Mesenteric fat pad (tissue), 1 donor: ENCODE results near the gene LCN1. TPM values are rescaled to one million over a fixed set of nuclear protein-coding genes. Genes with fewer than 3 reads are reported as not detected.
A peak's percentile ranks its signal among the peaks of the same experiment; 100 is the strongest.
"Not testable (repeated sequence)": the region's sequence is repeated elsewhere in the genome, so short reads cannot be mapped to it uniquely, and the experiment has no call there.

Experiments used
- DNase-seq: peaks from one replicate; pipeline ENCODE4 v3.0.0-alpha.2; 2020; ENCODE audit warnings: low spot score
- total RNA-seq: library from RNA; stranded (reverse); fragmentation: NEBNext Ultra II Directional; extraction: Animal tissue kit (Norgen Biotek cat#: 25700); gene quantifications from one replicate; pipeline ENCODE4 v1.2.1, GENCODE V29; 2021
- donor health status: DM: yes; HTN: yes; CAD: no.

The LCN1 gene
- total RNA-seq, 1 donor from 2014 or later, result 2.3 TPM

- no peak for DNase-seq
These were observed 16.7 kb upstream of the LCN1 start for GRCh38 chr9:135504262-135505243.

- DNase-seq, result no peak
These were observed 15.6 kb upstream of the LCN1 start for GRCh38 chr9:135505406-135506187.

GRCh38 chr9:135506327-135507103, 14.7 kb upstream of the LCN1 start:
- no peak for DNase-seq

GRCh38 chr9:135507104-135508035, 13.9 kb upstream of the LCN1 start:
- peak; percentile 85 for DNase-seq

DNA sequence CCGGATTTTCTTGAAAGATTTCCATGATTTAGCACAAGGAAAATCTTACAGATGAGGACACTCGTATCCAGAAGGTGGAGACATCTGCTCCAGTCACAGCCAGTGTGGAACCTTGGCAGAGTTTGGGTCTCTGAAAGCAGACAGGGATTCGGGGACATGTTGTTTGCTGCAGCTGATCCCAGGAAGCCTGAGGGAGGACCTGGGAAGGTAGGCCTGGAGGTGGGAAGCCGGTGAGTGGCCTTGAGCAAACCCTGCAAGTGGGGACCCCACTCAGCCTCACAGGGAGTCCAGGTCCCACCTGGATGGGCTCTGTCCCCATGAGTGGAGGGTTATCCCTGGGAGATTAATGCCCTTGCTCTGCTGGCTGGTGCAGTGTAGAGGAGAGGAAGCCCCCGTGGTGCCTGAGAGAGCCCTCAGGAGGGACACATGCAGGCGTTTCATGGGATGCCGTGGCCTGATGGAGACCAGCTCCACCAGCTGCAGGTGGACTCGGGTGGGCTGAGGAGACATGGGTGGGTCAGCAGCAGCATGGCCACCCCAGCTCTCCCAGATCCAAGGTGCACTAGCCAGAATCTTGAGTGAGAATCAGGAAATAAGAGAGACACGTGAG, 12.9 kb upstream of the LCN1 start:
- DNase-seq, result peak; percentile 64

DNA sequence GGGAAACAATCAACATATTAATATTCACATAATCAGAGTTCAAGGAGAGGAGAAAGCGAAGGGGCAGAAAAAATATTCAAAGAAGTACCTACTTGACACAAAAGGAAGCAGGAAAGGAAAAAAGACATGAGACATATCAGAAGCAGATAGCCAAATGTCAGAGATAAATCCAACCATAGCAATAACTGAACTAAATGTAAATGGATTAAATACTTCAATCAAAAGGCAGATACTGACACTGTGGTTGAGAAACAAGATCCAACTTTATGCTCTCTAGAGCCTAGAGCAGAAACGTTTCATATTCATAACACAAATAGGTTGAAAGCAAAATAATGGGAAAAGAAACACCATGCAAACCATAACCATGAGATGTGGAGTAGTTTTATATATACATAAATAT, 11.8 kb upstream of the LCN1 start:
- DNase-seq, result no peak

- DNase-seq, result peak; percentile 24
These were observed 9.0 kb upstream of the LCN1 start for GRCh38 chr9:135512241-135512603.

DNA sequence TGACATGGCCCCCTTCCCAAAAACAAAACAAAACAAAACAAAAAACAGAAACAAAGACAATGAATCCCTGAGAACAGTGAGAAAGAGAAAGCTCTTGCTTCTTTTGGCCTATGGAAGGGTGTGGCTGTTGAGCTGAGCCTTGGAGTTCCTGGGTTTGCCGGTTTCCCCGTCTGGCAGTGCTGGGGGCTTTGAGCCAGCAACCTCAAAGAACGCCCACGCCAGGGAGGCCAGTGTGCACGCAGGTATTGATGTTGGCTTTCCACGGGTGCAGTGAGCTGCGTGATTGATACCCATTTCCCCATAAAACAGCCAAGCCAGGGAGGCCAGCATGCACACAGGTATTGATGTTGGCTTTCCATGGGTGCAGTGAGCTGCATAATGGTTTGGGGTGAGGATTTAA, 8.3 kb upstream of the LCN1 start:
- peak; percentile 69 for DNase-seq

GRCh38 chr9:135513351-135513846, 7.8 kb upstream of the LCN1 start:
- DNase-seq, result peak; percentile 86

- DNase-seq, result not testable (repeated sequence)
These were observed 7.3 kb upstream of the LCN1 start for GRCh38 chr9:135513906-135514305.

DNA sequence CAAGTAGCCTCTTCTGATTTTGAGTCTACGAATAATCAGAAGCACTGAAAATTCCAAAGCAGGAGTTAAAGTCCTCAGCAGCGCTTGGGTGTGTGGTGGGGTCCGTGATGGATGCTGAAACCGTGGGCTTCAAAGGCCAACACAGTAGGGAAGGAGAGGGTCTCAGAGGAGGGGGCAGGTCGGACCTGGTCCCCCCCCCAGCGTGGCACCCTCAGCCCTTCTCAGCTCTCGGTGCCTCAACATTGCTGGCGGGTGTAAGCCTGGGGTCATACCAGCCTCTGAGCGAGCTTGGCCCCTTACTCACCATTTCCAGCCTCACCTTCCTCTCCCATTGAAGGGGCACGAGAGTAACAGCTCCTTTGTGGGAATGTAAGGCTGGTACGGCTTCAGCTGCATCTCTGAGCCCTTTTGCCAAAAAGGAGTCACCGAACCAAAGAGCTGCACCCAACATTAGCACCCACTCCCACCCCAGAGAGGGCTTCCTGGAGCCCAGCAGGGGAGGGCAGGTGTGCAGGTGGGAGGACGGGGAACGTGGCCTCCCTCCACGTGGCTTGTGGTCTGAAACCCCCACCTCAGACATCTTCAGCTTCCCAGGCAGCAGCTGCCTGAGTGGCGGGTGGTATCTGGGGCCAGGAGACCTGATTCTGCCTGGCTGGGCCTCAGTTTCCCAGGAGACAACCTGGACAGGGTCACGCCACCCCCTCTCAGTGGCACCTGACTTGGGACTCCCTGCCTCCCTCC, 6.7 kb upstream of the LCN1 start:
- peak; percentile 57 for DNase-seq

GRCh38 chr9:135515083-135515951, 5.9 kb upstream of the LCN1 start:
- DNase-seq, result peak; percentile 87

GRCh38 chr9:135516132-135516860, 4.9 kb upstream of the LCN1 start:
- DNase-seq, result peak; percentile 51

- peak; percentile 82 for DNase-seq
These were observed 3.8 kb upstream of the LCN1 start for GRCh38 chr9:135517407-135517822.

GRCh38 chr9:135519179-135519971, 1.9 kb upstream of the LCN1 start:
- peak; percentile 35 for DNase-seq

DNA sequence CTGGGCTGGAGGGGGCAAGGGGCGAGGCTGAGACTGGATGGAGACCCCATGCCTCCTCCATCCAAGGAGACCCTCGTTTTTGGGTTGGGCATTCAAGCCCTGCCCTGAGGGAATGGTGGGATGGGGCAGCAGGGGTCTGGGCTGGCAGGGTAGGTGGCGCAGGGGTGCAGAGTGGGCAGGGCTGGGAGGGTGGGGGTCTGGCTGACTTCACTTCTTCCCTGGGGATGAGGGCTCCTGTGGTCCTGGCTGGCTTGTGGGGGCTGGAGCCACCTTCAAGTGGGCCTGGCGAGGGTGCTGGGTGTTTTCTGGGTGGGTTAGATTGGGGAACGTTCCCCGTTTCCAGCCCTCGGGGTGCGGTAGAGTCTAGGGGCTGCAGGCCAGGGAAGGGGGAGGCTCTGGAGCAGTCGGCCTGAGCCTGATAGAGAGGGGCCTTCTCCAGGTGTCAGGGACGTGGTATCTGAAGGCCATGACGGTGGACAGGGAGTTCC, 412 bp downstream of the LCN1 start:
- DNase-seq, result peak; percentile 67
